IMR-90 (cell line): ENCODE data around the gene LINC01488.

Experiments used
- CEBPB ChIP-seq: IDR thresholded peaks from 2 replicates; pipeline ENCODE4 v1.6.1; 2012; ENCODE audit warnings: low read depth, low read length, improper control_type of control experiment
- CTCF ChIP-seq: conservative IDR thresholded peaks from 2 replicates; pipeline ENCODE4 v1.5.1; 2012; ENCODE audit warnings: mild to moderate bottlenecking, low read depth, low read length, improper control_type of control experiment
- NFE2L2 ChIP-seq: fragments of 150-350 bp; IDR thresholded peaks from 2 replicates; pipeline ENCODE4 v1.6.1; 2016; ENCODE audit warnings: low read depth, mild to moderate bottlenecking, low read length
- POLR2A ChIP-seq: IDR thresholded peaks from 2 replicates; pipeline ENCODE4 v1.6.1; 2012; ENCODE audit warnings: mild to moderate bottlenecking, low read depth, low read length
- RFX5 ChIP-seq: IDR thresholded peaks from 2 replicates; pipeline ENCODE4 v1.8.0; 2012; ENCODE audit warnings: low read depth, mild to moderate bottlenecking, low read length, moderate library complexity

- TF ChIP-seq CTCF (no peak), RFX5 (no peak), NFE2L2 (no peak), POLR2A (no peak), CEBPB (no peak)
These were observed 52.1 kb downstream of the LINC01488 start for GRCh38 chr11:69533296-69534165.
